Measurements from ENCODE around the gene DAAM2.

Gene DAAM2

GRCh38 chr6:39849228-39849627, 57.1 kb downstream of the DAAM2 start:
- H3K36me3 ChIP-seq (ENCODE audit: control insufficient read depth in 1 of 2, insufficient read depth in 2 of 2, low read length in 2 of 2): no peaks in the 10 kb centered on the region
- H3K27me3 ChIP-seq (ENCODE audit: low read depth, low read length): no peaks in the 10 kb centered on the region
- peak overlapping the region; percentile 27 for H3K27ac ChIP-seq (ENCODE audit: low read length)
- no peak overlapping the region for H3K4me3 ChIP-seq (ENCODE audit: low read depth in 1 of 2, low read length in 2 of 2)
- no peaks in the 10 kb centered on the region for H3K9me3 ChIP-seq (ENCODE audit: control insufficient read depth in 1 of 2, low read length in 2 of 2)
- H3K4me1 ChIP-seq (ENCODE audit: control insufficient read depth in 1 of 2, insufficient read depth in 2 of 2, low read length in 2 of 2): peaks cover 8 to 86% of the 10 kb centered on the region in 2 donors

DNA sequence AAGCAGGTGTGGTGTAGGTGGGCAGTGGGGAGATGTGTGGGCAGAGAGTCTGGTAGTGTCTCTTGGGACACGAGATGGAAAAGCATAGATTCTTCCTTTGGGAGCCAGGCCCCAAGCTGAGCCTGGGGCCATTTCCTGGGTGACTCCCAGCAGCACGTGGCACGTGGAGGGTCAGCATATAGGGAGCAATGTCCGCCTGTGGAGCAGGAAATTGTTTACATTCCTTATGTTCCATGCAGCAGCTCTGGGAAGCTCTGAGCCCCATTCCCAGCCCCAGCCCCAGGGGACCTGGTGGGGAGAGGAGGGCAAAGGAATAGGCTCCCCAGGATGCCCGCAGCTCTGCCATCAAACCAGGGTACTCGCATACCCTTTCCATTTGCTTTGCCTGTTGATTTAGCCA, 57.6 kb downstream of the DAAM2 start:
- Histone ChIP-seq H3K27me3 (ENCODE audit: low read depth, low read length) (no peaks in the 10 kb centered on the region), H3K4me3 (ENCODE audit: low read depth in 1 of 2, low read length in 2 of 2) (no peak overlapping the region), H3K27ac (ENCODE audit: low read length) (peak overlapping the region; percentile 40), H3K4me1 (ENCODE audit: control insufficient read depth in 1 of 2, insufficient read depth in 2 of 2, low read length in 2 of 2) (peaks cover 8 to 89% of the 10 kb centered on the region in 2 donors), H3K36me3 (ENCODE audit: control insufficient read depth in 1 of 2, insufficient read depth in 2 of 2, low read length in 2 of 2) (no peaks in the 10 kb centered on the region), H3K9me3 (ENCODE audit: control insufficient read depth in 1 of 2, low read length in 2 of 2) (no peaks in the 10 kb centered on the region)

DNA sequence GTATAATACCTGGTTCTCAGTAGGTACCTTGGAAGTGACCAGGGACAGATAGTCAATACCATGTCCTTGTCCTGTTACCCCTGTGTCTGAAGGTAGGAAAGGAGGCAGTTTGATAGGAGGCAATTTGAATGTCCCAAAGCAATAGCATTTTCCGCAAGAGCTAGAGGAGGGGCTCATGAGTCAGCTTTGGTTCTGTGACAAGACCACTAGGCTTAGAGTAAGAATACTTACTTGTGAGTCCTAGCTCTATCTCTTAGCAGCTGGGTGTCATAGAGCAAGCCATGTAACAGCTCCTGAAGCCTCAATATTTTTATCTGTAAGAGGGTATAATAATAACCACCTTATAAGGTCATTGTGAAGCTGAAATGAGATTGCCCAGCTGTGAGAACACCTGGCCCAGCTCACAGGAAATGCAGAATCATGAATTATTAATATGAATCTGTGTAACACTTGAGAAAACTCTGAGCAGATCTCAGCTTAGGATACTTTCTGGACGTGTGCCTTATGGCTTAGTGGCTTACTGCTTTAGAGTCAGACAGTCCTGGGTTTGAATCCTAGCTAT, 58.6 kb downstream of the DAAM2 start:
- peak overlapping the region; percentile 40 for H3K27ac ChIP-seq (ENCODE audit: low read length)
- no peaks in the 10 kb centered on the region for H3K27me3 ChIP-seq (ENCODE audit: low read depth, low read length)
- H3K36me3 ChIP-seq (ENCODE audit: control insufficient read depth in 1 of 2, insufficient read depth in 2 of 2, low read length in 2 of 2): no peaks in the 10 kb centered on the region
- H3K4me3 ChIP-seq (ENCODE audit: low read depth in 1 of 2, low read length in 2 of 2): no peak overlapping the region
- peaks cover 8 to 86% of the 10 kb centered on the region in 2 donors for H3K4me1 ChIP-seq (ENCODE audit: control insufficient read depth in 1 of 2, insufficient read depth in 2 of 2, low read length in 2 of 2)
- no peaks in the 10 kb centered on the region for H3K9me3 ChIP-seq (ENCODE audit: control insufficient read depth in 1 of 2, low read length in 2 of 2)

DNA sequence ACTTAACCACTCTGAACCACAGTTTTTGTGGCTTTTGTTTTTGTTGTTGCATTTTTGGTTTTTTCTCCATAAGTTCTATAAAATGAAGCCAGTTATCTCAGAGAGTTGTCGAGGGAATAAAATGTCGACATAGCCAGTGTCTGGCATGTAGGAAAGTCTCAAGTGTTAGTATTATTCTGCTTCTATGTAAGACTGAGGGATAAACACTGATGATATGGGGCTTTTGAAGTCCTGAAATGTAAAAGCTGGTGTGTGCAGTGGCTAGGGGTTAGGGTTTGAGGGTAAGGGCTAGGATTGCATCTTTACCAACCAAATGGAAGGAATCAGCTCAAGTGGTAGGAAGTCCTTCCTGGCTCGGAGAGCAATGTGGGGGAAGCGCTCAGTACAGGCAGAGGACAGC, 59.2 kb downstream of the DAAM2 start:
- Histone ChIP-seq H3K27me3 (ENCODE audit: low read depth, low read length) (no peaks in the 10 kb centered on the region), H3K27ac (ENCODE audit: low read length) (no peak overlapping the region), H3K36me3 (ENCODE audit: control insufficient read depth in 1 of 2, insufficient read depth in 2 of 2, low read length in 2 of 2) (peaks cover under 1 to 3% of the 10 kb centered on the region in 2 donors), H3K9me3 (ENCODE audit: control insufficient read depth in 1 of 2, low read length in 2 of 2) (no peaks in the 10 kb centered on the region), H3K4me3 (ENCODE audit: low read depth in 1 of 2, low read length in 2 of 2) (no peak overlapping the region), H3K4me1 (ENCODE audit: control insufficient read depth in 1 of 2, insufficient read depth in 2 of 2, low read length in 2 of 2) (peaks cover 8 to 81% of the 10 kb centered on the region in 2 donors)

DNA sequence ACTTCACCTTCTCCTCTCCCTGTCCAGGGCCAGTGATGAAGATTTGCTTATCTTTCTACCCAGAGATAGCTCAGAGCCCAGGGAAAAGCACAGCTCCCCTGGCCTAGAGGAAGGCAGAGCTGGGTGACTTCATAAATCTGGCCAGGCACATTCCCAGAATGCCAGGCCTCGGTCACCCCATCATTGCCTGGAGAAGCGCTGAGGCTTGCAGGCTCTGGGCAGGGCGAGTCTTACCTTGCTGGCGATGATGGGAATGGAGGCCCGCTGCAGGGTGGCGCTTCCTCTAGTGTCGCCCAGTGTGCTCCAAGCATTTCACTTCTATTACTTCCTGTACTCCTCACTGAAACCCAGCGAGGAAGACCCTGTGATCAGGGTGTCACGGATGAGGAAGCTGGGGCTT, 60.1 kb downstream of the DAAM2 start:
- Histone ChIP-seq H3K9me3 (ENCODE audit: control insufficient read depth in 1 of 2, low read length in 2 of 2) (no peaks in the 10 kb centered on the region), H3K4me3 (ENCODE audit: low read depth in 1 of 2, low read length in 2 of 2) (no peak overlapping the region), H3K4me1 (ENCODE audit: control insufficient read depth in 1 of 2, insufficient read depth in 2 of 2, low read length in 2 of 2) (peaks cover 8 to 71% of the 10 kb centered on the region in 2 donors), H3K36me3 (ENCODE audit: control insufficient read depth in 1 of 2, insufficient read depth in 2 of 2, low read length in 2 of 2) (peaks cover 11 to 12% of the 10 kb centered on the region in 2 donors), H3K27ac (ENCODE audit: low read length) (no peak overlapping the region), H3K27me3 (ENCODE audit: low read depth, low read length) (no peaks in the 10 kb centered on the region)

DNA sequence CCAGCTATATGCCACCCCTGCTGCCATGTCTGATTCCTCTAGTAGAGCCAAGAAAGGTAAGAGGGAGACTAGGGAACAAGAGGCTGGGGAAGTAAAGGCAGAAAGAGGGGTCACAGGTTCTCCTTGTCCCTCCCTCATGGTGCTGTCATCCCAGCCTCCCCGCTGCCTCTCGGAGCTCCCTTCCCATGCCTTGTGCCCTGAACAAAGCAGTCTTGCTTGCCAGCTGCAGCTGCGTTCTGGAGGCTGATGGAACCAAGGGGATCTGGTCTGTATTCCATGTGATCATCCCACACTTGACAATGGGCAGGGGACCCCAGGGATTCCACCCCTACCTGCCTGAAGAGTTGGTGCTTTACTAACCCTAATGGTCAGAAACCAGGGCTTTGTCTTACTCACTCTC, 61.4 kb downstream of the DAAM2 start:
- Histone ChIP-seq H3K27ac (ENCODE audit: low read length) (no peak overlapping the region), H3K27me3 (ENCODE audit: low read depth, low read length) (no peaks in the 10 kb centered on the region), H3K4me1 (ENCODE audit: control insufficient read depth in 1 of 2, insufficient read depth in 2 of 2, low read length in 2 of 2) (peaks cover 8 to 58% of the 10 kb centered on the region in 2 donors), H3K9me3 (ENCODE audit: control insufficient read depth in 1 of 2, low read length in 2 of 2) (no peaks in the 10 kb centered on the region), H3K4me3 (ENCODE audit: low read depth in 1 of 2, low read length in 2 of 2) (no peak overlapping the region), H3K36me3 (ENCODE audit: control insufficient read depth in 1 of 2, insufficient read depth in 2 of 2, low read length in 2 of 2) (peaks cover 15 to 21% of the 10 kb centered on the region in 2 donors)

DNA sequence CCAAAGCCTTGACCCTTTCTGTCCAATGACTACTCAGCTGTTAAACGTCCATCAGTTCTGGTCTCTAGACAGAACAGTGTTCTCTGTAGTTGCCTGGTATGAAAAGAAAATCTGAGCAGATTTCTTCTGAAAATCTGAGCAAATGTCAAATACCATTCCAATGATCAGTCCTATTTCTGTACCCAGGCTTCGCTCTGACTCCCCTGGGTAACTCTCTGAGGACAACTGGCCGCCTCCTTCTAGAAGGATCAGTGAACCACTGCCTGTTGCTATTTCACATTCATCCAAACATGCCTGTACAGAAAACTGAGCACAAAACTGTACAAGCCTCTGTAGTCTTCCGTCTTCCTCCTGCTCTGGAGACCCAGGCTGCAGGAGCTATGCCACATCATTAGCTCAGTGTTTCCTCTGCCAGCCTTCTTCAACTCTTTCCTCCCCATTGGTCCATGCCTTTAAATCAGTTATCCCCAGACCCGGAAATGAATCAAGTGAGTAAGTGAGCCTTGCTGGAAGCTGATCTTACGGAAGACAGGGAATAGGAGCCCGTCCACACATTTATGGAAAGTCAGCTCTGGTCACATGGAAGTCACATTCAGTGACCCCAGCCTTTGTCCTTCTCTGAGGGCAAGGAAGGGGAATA, 63.3 kb downstream of the DAAM2 start:
- H3K9me3 ChIP-seq (ENCODE audit: control insufficient read depth in 1 of 2, low read length in 2 of 2): no peaks in the 10 kb centered on the region
- H3K27me3 ChIP-seq (ENCODE audit: low read depth, low read length): no peaks in the 10 kb centered on the region
- H3K27ac ChIP-seq (ENCODE audit: low read length): no peak overlapping the region
- no peak overlapping the region for H3K4me3 ChIP-seq (ENCODE audit: low read depth in 1 of 2, low read length in 2 of 2)
- peaks cover 15 to 34% of the 10 kb centered on the region in 2 donors for H3K36me3 ChIP-seq (ENCODE audit: control insufficient read depth in 1 of 2, insufficient read depth in 2 of 2, low read length in 2 of 2)
- H3K4me1 ChIP-seq (ENCODE audit: control insufficient read depth in 1 of 2, insufficient read depth in 2 of 2, low read length in 2 of 2): peaks cover 3 to 41% of the 10 kb centered on the region in 2 donors

- Histone ChIP-seq H3K9me3 (ENCODE audit: control insufficient read depth in 1 of 2, low read length in 2 of 2) (no peaks in the 10 kb centered on the region), H3K36me3 (ENCODE audit: control insufficient read depth in 1 of 2, insufficient read depth in 2 of 2, low read length in 2 of 2) (peaks cover 15 to 64% of the 10 kb centered on the region in 2 donors), H3K4me1 (ENCODE audit: control insufficient read depth in 1 of 2, insufficient read depth in 2 of 2, low read length in 2 of 2) (peaks cover 0 to 6% of the 10 kb centered on the region in 2 donors), H3K27ac (ENCODE audit: low read length) (no peak overlapping the region), H3K27me3 (ENCODE audit: low read depth, low read length) (no peaks in the 10 kb centered on the region), H3K4me3 (ENCODE audit: low read depth in 1 of 2, low read length in 2 of 2) (no peak overlapping the region)
Observed at GRCh38 chr6:39859025-39859424, 66.8 kb downstream of the DAAM2 start.

- H3K36me3 ChIP-seq (ENCODE audit: control insufficient read depth in 1 of 2, insufficient read depth in 2 of 2, low read length in 2 of 2): peaks cover 11 to 66% of the 10 kb centered on the region in 2 donors
- no peaks in the 10 kb centered on the region for H3K4me1 ChIP-seq (ENCODE audit: control insufficient read depth in 1 of 2, insufficient read depth in 2 of 2, low read length in 2 of 2)
- no peaks in the 10 kb centered on the region for H3K27me3 ChIP-seq (ENCODE audit: low read depth, low read length)
- H3K4me3 ChIP-seq (ENCODE audit: low read depth in 1 of 2, low read length in 2 of 2): no peak overlapping the region
- H3K27ac ChIP-seq (ENCODE audit: low read length): no peak overlapping the region
- H3K9me3 ChIP-seq (ENCODE audit: control insufficient read depth in 1 of 2, low read length in 2 of 2): no peaks in the 10 kb centered on the region
Observed at GRCh38 chr6:39861663-39862062, 69.5 kb downstream of the DAAM2 start.

DNA sequence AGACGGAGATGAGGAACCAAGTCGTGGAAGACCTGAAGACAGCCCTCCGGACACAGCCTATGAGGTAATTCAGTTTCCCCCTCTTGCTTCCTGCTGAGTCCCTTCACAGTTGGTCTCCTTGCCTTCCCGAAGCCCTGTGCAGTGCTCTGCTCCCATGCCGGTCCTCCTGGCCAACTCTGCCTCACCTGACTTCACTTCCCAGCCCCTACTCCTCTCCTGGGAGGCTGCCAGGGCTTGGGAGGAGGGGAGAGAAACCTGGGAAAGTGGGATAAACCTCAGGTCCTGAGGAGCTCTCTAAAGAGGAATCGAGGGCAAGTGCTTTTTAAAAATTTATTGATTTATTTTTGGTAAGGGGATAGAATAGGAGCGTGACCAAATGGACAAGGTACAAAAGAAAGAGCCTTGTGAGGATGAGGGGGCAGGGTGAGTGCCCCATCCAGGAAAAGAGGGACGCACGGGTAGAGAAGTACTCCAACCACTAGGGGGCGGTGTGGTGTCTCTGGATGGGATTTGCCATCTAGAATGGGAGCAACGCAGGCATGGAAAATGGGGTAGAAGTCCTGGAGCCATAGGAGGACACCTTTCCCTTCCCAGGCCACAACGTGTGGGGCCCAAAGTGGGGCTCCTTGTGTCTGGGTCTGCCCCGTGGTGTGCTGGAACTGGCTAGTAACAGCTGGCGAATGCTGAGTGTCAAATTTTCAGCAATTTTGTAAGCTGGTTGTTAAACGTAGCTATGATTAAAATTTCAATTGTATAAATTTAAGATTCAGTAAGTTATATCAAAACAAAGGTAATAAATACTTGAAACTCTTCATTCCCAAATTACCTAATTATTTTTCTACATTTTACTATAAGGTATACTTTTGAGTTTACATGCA, 73.1 kb downstream of the DAAM2 start:
- Histone ChIP-seq H3K4me1 (ENCODE audit: control insufficient read depth in 1 of 2, insufficient read depth in 2 of 2, low read length in 2 of 2) (no peaks in the 10 kb centered on the region), H3K27me3 (ENCODE audit: low read depth, low read length) (no peaks in the 10 kb centered on the region), H3K9me3 (ENCODE audit: control insufficient read depth in 1 of 2, low read length in 2 of 2) (no peaks in the 10 kb centered on the region), H3K27ac (ENCODE audit: low read length) (no peak overlapping the region), H3K36me3 (ENCODE audit: control insufficient read depth in 1 of 2, insufficient read depth in 2 of 2, low read length in 2 of 2) (peaks cover 16 to 69% of the 10 kb centered on the region in 2 donors), H3K4me3 (ENCODE audit: low read depth in 1 of 2, low read length in 2 of 2) (no peak overlapping the region)

GRCh38 chr6:39867592-39867991, 75.4 kb downstream of the DAAM2 start:
- H3K4me3 ChIP-seq (ENCODE audit: low read depth in 1 of 2, low read length in 2 of 2): no peak overlapping the region
- no peaks in the 10 kb centered on the region for H3K9me3 ChIP-seq (ENCODE audit: control insufficient read depth in 1 of 2, low read length in 2 of 2)
- H3K4me1 ChIP-seq (ENCODE audit: control insufficient read depth in 1 of 2, insufficient read depth in 2 of 2, low read length in 2 of 2): no peaks in the 10 kb centered on the region
- no peaks in the 10 kb centered on the region for H3K27me3 ChIP-seq (ENCODE audit: low read depth, low read length)
- H3K27ac ChIP-seq (ENCODE audit: low read length): no peak overlapping the region
- peaks cover 27 to 72% of the 10 kb centered on the region in 2 donors for H3K36me3 ChIP-seq (ENCODE audit: control insufficient read depth in 1 of 2, insufficient read depth in 2 of 2, low read length in 2 of 2)

All from muscle layer of duodenum (tissue), 2 donors.